IMR-90 (cell line): ENCODE results near the gene LPAR5. TPM values are rescaled to one million over a fixed set of nuclear protein-coding genes. Genes with fewer than 3 reads are reported as not detected.
A peak's percentile ranks its signal among the peaks of the same experiment; 100 is the strongest.

Source experiments
- ATAC-seq: fragments of 200-7000 bp; cut with Tn5 transposase; 2 replicates; pipeline ENCODE4 v1.9.1; 2020; ENCODE audit warnings: low read depth, mild to moderate bottlenecking, moderate library complexity
- BruUV-seq: library from RNA; stranded (reverse); fragments of 400-500 nt; replicated peaks from 2 replicates; lab custom pipeline; 2021; lab: Mats Ljungman, UMichigan
- CTCF ChIA-PET: fragments of 300-600 bp; formaldehyde crosslinking; extraction: SDS; loops from one replicate; lab custom pipeline; 2021; ENCODE audit warnings: antibody characterized with exemption; lab: Yijun Ruan, JAX
- POLR2A ChIA-PET: fragments of 300-600 bp; sonication (Branson Sonifier 250); formaldehyde crosslinking; loops from one replicate; lab custom pipeline; 2022; ENCODE audit warnings: antibody characterized with exemption; ENCODE audit not compliant: unreplicated experiment; lab: Charles Lee
- DNase-seq: peaks from one replicate; pipeline ENCODE4 v3.0.0; 2013
- H2AFZ ChIP-seq: replicated peaks from 2 replicates; pipeline ENCODE3; 2013; ENCODE audit warnings: low read length, mild to moderate bottlenecking; ENCODE audit not compliant: poor library complexity
- H2AK5ac ChIP-seq: 2 replicates; pipeline ENCODE4 v1.6.1; 2013; ENCODE audit warnings: low read depth, low read length, inconsistent platforms
- H2AK9ac ChIP-seq: replicated peaks from 2 replicates; pipeline ENCODE3; 2013; ENCODE audit warnings: mild to moderate bottlenecking, low read depth, low read length, moderate library complexity; ENCODE audit not compliant: poor library complexity
- H2BK120ac ChIP-seq: 2 replicates; pipeline ENCODE4 v1.6.1; 2013; ENCODE audit warnings: low read depth, low read length, inconsistent platforms
- H2BK15ac ChIP-seq: 3 replicates; pipeline ENCODE4 v1.6.1; 2013; ENCODE audit warnings: low read depth, low read length, inconsistent platforms
- H2BK20ac ChIP-seq: 2 replicates; pipeline ENCODE4 v1.6.1; 2013; ENCODE audit warnings: low read depth, mild to moderate bottlenecking, inconsistent platforms, low read length, moderate library complexity
- H2BK5ac ChIP-seq: 2 replicates; pipeline ENCODE4 v1.6.1; 2013; ENCODE audit warnings: mild to moderate bottlenecking, low read depth, low read length, inconsistent platforms; ENCODE audit not compliant: poor library complexity, severe bottlenecking
- H3K14ac ChIP-seq: replicated peaks from 2 replicates; pipeline ENCODE4 v1.6.1; 2013; ENCODE audit warnings: low read depth, low read length, inconsistent platforms
- H3K18ac ChIP-seq: 2 replicates; pipeline ENCODE4 v1.6.1; 2013; ENCODE audit warnings: low read depth, low read length, control low read depth
- H3K23ac ChIP-seq: 2 replicates; pipeline ENCODE4 v1.6.1; 2013; ENCODE audit warnings: low read depth, low read length, inconsistent platforms
- H3K27ac ChIP-seq: 2 replicates; pipeline ENCODE4 v1.5.1; 2013; ENCODE audit warnings: mild to moderate bottlenecking, control low read depth, low read length; ENCODE audit not compliant: insufficient read depth
- H3K27me3 ChIP-seq: 2 replicates; pipeline ENCODE4 v1.6.1; 2013; ENCODE audit warnings: low read length; ENCODE audit not compliant: control insufficient read depth, insufficient read depth
- H3K36me3 ChIP-seq: 2 replicates; pipeline ENCODE4 v1.6.1; 2013; ENCODE audit warnings: low read length, mixed read lengths; ENCODE audit not compliant: control insufficient read depth, insufficient read depth
- H3K4ac ChIP-seq: 2 replicates; pipeline ENCODE4 v1.6.1; 2013; ENCODE audit warnings: low read depth, low read length, inconsistent platforms
- H3K4me1 ChIP-seq: 2 replicates; pipeline ENCODE4 v1.6.1; 2013; ENCODE audit warnings: low read length, mixed read lengths; ENCODE audit not compliant: control insufficient read depth, insufficient read depth
- H3K4me2 ChIP-seq: 2 replicates; pipeline ENCODE4 v1.6.1; 2013; ENCODE audit warnings: low read depth, mild to moderate bottlenecking, control low read depth, low read length, moderate library complexity
- H3K4me3 ChIP-seq: 2 replicates; pipeline ENCODE4 v1.5.1; 2013; ENCODE audit warnings: low read depth, mild to moderate bottlenecking, control low read depth, low read length, moderate library complexity; ENCODE audit not compliant: insufficient read depth
- H3K56ac ChIP-seq: 2 replicates; pipeline ENCODE4 v1.6.1; 2013; ENCODE audit warnings: low read length, inconsistent platforms; ENCODE audit not compliant: insufficient read depth; ENCODE audit errors: extremely low read depth
- H3K79me1 ChIP-seq, 2 experiments: 2 replicates each; pipeline ENCODE4 v1.6.1; 2013; ENCODE audit warnings: low read length in 2 of 2, inconsistent platforms in 1 of 2, low read depth in 1 of 2
- H3K9ac ChIP-seq: 2 replicates; pipeline ENCODE4 v1.6.1; 2013; ENCODE audit warnings: low read depth, low read length, control low read depth
- H3K9me1 ChIP-seq: 2 replicates; pipeline ENCODE4 v1.6.1; 2013; ENCODE audit warnings: low read length, inconsistent platforms; ENCODE audit not compliant: insufficient read depth
- H3K9me3 ChIP-seq: 2 replicates; pipeline ENCODE4 v1.6.1; 2013; ENCODE audit warnings: low read length; ENCODE audit not compliant: control insufficient read depth, insufficient read depth
- H4K20me1 ChIP-seq: 2 replicates; pipeline ENCODE4 v1.6.1; 2013; ENCODE audit warnings: low read length, inconsistent platforms; ENCODE audit not compliant: insufficient read depth
- H4K5ac ChIP-seq: 2 replicates; pipeline ENCODE4 v1.6.1; 2013; ENCODE audit warnings: mild to moderate bottlenecking, low read depth, low read length, control low read depth
- H4K8ac ChIP-seq, 2 experiments: 2 replicates each; pipeline ENCODE4 v1.6.1; 2013; ENCODE audit warnings: low read depth in 2 of 2, low read length in 2 of 2, control low read depth in 1 of 2, inconsistent platforms in 1 of 2
- H4K91ac ChIP-seq: 2 replicates; pipeline ENCODE4 v1.6.1; 2013; ENCODE audit warnings: low read depth, low read length, inconsistent platforms; ENCODE audit not compliant: insufficient read depth
- BHLHE40 ChIP-seq: fragments of 150-350 bp; IDR thresholded peaks from 2 replicates; pipeline ENCODE4 v1.6.1; 2016; ENCODE audit warnings: mild to moderate bottlenecking, low read depth, low read length
- CEBPB ChIP-seq: IDR thresholded peaks from 2 replicates; pipeline ENCODE4 v1.6.1; 2012; ENCODE audit warnings: low read depth, low read length, improper control_type of control experiment
- CHD1 ChIP-seq: IDR thresholded peaks from 2 replicates; pipeline ENCODE4 v1.6.1; 2012; ENCODE audit warnings: low read depth, low read length, improper control_type of control experiment
- FOS ChIP-seq: fragments of 150-350 bp; IDR thresholded peaks from 2 replicates; pipeline ENCODE4 v1.6.1; 2016; ENCODE audit warnings: low read depth, low read length
- MAFK ChIP-seq: IDR thresholded peaks from 2 replicates; pipeline ENCODE4 v1.6.1; 2012; ENCODE audit warnings: low read depth, low read length, improper control_type of control experiment
- MAZ ChIP-seq: IDR thresholded peaks from 2 replicates; pipeline ENCODE4 v1.6.1; 2012; ENCODE audit warnings: low read depth, mild to moderate bottlenecking, low read length, improper control_type of control experiment, moderate library complexity, borderline replicate concordance
- MXI1 ChIP-seq: IDR thresholded peaks from 2 replicates; pipeline ENCODE4 v1.6.1; 2012; ENCODE audit warnings: low read depth, mild to moderate bottlenecking, low read length, moderate library complexity, borderline replicate concordance
- NFE2L2 ChIP-seq: fragments of 150-350 bp; IDR thresholded peaks from 2 replicates; pipeline ENCODE4 v1.6.1; 2016; ENCODE audit warnings: low read depth, mild to moderate bottlenecking, low read length
- POLR2A ChIP-seq: IDR thresholded peaks from 2 replicates; pipeline ENCODE4 v1.6.1; 2012; ENCODE audit warnings: mild to moderate bottlenecking, low read depth, low read length
- RAD21 ChIP-seq: IDR thresholded peaks from 2 replicates; pipeline ENCODE4 v1.6.1; 2012; ENCODE audit warnings: low read length, improper control_type of control experiment
- RCOR1 ChIP-seq: IDR thresholded peaks from 2 replicates; pipeline ENCODE4 v1.6.1; 2012; ENCODE audit warnings: mild to moderate bottlenecking, low read length, improper control_type of control experiment; ENCODE audit not compliant: insufficient replicate concordance
- RFX5 ChIP-seq: IDR thresholded peaks from 2 replicates; pipeline ENCODE4 v1.8.0; 2012; ENCODE audit warnings: low read depth, mild to moderate bottlenecking, low read length, moderate library complexity
- SMC3 ChIP-seq: fragments of 150-350 bp; IDR thresholded peaks from 2 replicates; pipeline ENCODE4 v1.6.1; 2016; ENCODE audit warnings: low read depth, mild to moderate bottlenecking, antibody characterized with exemption, low read length, moderate library complexity
- WGBS, 2 experiments: methylation state at CpG; one replicate each; pipeline versions ENCODE4 v1.1.5 to v1.1.7; 2013; ENCODE audit warnings: missing lambda C conversion rate in 2 of 2; ENCODE audit not compliant: insufficient read length in 1 of 2; ENCODE audit errors: extremely low coverage in 2 of 2; 5-methylcytosine and 5-hydroxymethylcytosine counted together
- dilution Hi-C: fragments of 300-500 bp; cut with HindIII; formaldehyde crosslinking; loops from one replicate; pipeline ENCODE4 v1.14.3; 2018; ENCODE audit warnings: low sequenced_read_pairs; ENCODE audit not compliant: unreplicated experiment
- in situ Hi-C: fragments of 300-500 bp; cut with MboI; formaldehyde crosslinking; loops from 3 replicates; pipeline ENCODE4 v1.14.3; 2019; ENCODE audit warnings: low sequenced_read_pairs, inconsistent platforms, mixed read lengths
- intact Hi-C: fragments of 100-400 bp; cut with micrococcal nuclease; formaldehyde crosslinking; loops from 2 replicates; pipeline ENCODE4 v1.10.0; 2022
- polyA plus RNA-seq, 3 experiments: library from polyadenylated mRNA; depleted of rRNA; stranded (reverse); fragments of >200 nt; gene quantifications; 2 replicates each; pipeline ENCODE4 v1.2.3, GENCODE V29; 2012; ENCODE audit warnings: low replicate concordance in 1 of 3
- total RNA-seq: library from RNA; depleted of rRNA; stranded (reverse); fragments of >200 nt; gene quantifications from 2 replicates; pipeline ENCODE4 v1.2.3, GENCODE V29; 2012
- TF ChIP-seq, protein P1 (sequence below): fragments of 150-350 bp; IDR thresholded peaks from 2 replicates; pipeline ENCODE4 v1.6.1; 2017; ENCODE audit warnings: mild to moderate bottlenecking, antibody characterized with exemption, low read length, low read depth
- TF ChIP-seq, protein P2 (sequence below): fragments of 150-350 bp; IDR thresholded peaks from 2 replicates; pipeline ENCODE4 v1.6.1; 2016; ENCODE audit warnings: low read depth, mild to moderate bottlenecking, low read length, moderate library complexity, borderline replicate concordance

The LPAR5 gene
- total and polyA plus RNA-seq, 2 of the 4 experiments (the other 2 are of a cell fraction): not detected

DNA sequence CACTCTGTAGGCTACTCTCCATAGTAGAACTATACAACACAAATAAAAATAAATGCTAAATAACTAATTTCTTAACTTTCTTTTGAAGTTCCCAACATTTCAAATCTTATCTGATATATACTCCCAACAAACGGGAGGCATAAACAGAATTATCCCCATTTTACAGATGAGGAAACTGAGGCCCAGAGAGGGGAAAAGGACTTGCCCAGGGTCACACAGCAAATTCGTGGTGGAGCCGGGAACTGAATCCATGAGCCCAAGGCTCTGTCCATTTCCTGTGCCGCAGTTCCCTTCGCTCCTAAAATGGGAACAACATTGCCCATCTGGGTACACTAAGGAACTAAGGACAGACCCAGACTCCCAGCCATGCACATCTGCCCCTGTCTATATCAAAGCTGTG lies 41.2 kb upstream of the LPAR5 start:
- Histone ChIP-seq H4K91ac (no peak overlapping the region), H3K36me3 (peaks cover 59% of the 10 kb centered on the region), H3K4ac (no peak overlapping the region), H3K9ac (no peak overlapping the region), H2AK5ac (no peak overlapping the region), H3K23ac (no peak overlapping the region), H4K5ac (no peak overlapping the region), H3K27ac (no peak overlapping the region), H3K27me3 (no peaks in the 10 kb centered on the region), H3K79me1 (peaks cover 34 to 56% of the 10 kb centered on the region in 2 experiments), H2AK9ac (peak overlapping the region; percentile 56), H4K8ac (no peak overlapping the region), H2BK20ac (no peak overlapping the region), H3K4me2 (no peak overlapping the region), H3K4me1 (no peaks in the 10 kb centered on the region), H3K56ac (no peak overlapping the region), H2BK15ac (no peak overlapping the region), H4K20me1 (peaks cover 19% of the 10 kb centered on the region; the same call in 1 of the 2 replicates), H3K4me3 (no peak overlapping the region), H2BK5ac (no peak overlapping the region), H3K18ac (no peak overlapping the region), H3K14ac (no peak overlapping the region), H2AFZ (no peak overlapping the region), H2BK120ac (no peak overlapping the region), H3K9me3 (no peaks in the 10 kb centered on the region), H3K9me1 (no peaks in the 10 kb centered on the region)
- BruUV-seq: no TSS peak
- TF ChIP-seq MAFK (no peak), SMC3 (no peak), RAD21 (no peak), BHLHE40 (no peak), RCOR1 (no peak), MAZ (no peak), FOS (no peak), RFX5 (no peak), CHD1 (no peak), MXI1 (no peak), NFE2L2 (no peak), CEBPB (no peak), POLR2A (no peak)
- TF ChIP-seq, protein P1, sequence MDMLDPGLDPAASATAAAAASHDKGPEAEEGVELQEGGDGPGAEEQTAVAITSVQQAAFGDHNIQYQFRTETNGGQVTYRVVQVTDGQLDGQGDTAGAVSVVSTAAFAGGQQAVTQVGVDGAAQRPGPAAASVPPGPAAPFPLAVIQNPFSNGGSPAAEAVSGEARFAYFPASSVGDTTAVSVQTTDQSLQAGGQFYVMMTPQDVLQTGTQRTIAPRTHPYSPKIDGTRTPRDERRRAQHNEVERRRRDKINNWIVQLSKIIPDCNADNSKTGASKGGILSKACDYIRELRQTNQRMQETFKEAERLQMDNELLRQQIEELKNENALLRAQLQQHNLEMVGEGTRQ: no peak
- TF ChIP-seq, protein P2, sequence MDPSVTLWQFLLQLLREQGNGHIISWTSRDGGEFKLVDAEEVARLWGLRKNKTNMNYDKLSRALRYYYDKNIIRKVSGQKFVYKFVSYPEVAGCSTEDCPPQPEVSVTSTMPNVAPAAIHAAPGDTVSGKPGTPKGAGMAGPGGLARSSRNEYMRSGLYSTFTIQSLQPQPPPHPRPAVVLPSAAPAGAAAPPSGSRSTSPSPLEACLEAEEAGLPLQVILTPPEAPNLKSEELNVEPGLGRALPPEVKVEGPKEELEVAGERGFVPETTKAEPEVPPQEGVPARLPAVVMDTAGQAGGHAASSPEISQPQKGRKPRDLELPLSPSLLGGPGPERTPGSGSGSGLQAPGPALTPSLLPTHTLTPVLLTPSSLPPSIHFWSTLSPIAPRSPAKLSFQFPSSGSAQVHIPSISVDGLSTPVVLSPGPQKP: no peak
- POLR2A ChIA-PET: no interaction called here
- CTCF ChIA-PET: no interaction called here
- intact Hi-C loops (no loop called here), dilution Hi-C loops (no loop called here), in situ Hi-C loops (no loop called here)
- DNase-seq: no peak
- no peak for ATAC-seq
- no CpG with 5 or more reads among the region's 5 CpGs for WGBS, 2 experiments
